T-cell (primary cell): ENCODE data around the gene KAZN. TPM values are rescaled to one million over a fixed set of nuclear protein-coding genes. Genes with fewer than 3 reads are reported as not detected.

Experiments
- ATAC-seq, 4 experiments: fragments of 200-7000 bp in 3 of 4; fragments of 150-1000 bp in 1 of 4; cut with Tn5 transposase; replicated peaks in 1 of 4; 1 replicate in 3 of 4; 2 replicates in 1 of 4; pipeline ENCODE4 v1.10.0; 2021; ENCODE audit warnings: moderate library complexity in 3 of 4, mild to moderate bottlenecking in 2 of 4, moderate number of reproducible peaks in 1 of 4
- CTCF ChIA-PET, 2 donors: fragments of 300-600 bp; sonication (Branson Sonifier 250); formaldehyde crosslinking; loops; one replicate each; lab custom pipeline; 2022; ENCODE audit warnings: antibody characterized with exemption in 2 of 2; lab: Charles Lee
- POLR2A ChIA-PET, 2 donors: fragments of 300-600 bp; sonication (Branson Sonifier 250); formaldehyde crosslinking; loops; one replicate each; lab custom pipeline; 2022; ENCODE audit warnings: antibody characterized with exemption in 2 of 2; lab: Charles Lee
- DNase-seq, 35 experiments: peaks; one replicate each; pipeline versions ENCODE4 v3.0.0 to v3.0.0-alpha.2; 2013 to 2023
- H3K27ac ChIP-seq: one replicate; pipeline ENCODE4 v1.5.1; 2013; ENCODE audit warnings: low read length
- H3K27me3 ChIP-seq, 2 experiments: replicated peaks in 1 of 2; 1 replicate in 1 of 2; 2 replicates in 1 of 2; pipeline versions ENCODE4 v1.6.1 to v1.7.0; 2013; ENCODE audit warnings: low read length in 1 of 2, mixed read lengths in 1 of 2; ENCODE audit not compliant: control insufficient read depth in 2 of 2, insufficient read depth in 2 of 2; ENCODE audit errors: extremely low read depth in 1 of 2
- H3K36me3 ChIP-seq, 2 donors: 1 replicate in 1 of 2; 2 replicates in 1 of 2; pipeline versions ENCODE4 v1.6.1 to v1.7.0; 2013; ENCODE audit warnings: low read length in 1 of 2; ENCODE audit not compliant: control insufficient read depth in 2 of 2, insufficient read depth in 1 of 2; ENCODE audit errors: extremely low read depth in 1 of 2
- H3K4me1 ChIP-seq, 2 experiments: 1 replicate in 1 of 2; 2 replicates in 1 of 2; pipeline versions ENCODE4 v1.6.1 to v1.7.0; 2013; ENCODE audit warnings: low read length in 2 of 2, mixed read lengths in 1 of 2; ENCODE audit not compliant: insufficient read depth in 2 of 2, control insufficient read depth in 1 of 2; ENCODE audit errors: extremely low read depth in 1 of 2
- H3K4me3 ChIP-seq, 2 donors: 1 replicate in 1 of 2; 2 replicates in 1 of 2; pipeline versions ENCODE4 v1.5.1 to v1.7.0; 2013; ENCODE audit warnings: mild to moderate bottlenecking in 2 of 2, low read length in 1 of 2, moderate library complexity in 1 of 2; ENCODE audit not compliant: control insufficient read depth in 1 of 2; ENCODE audit errors: extremely low read depth in 1 of 2
- H3K9me3 ChIP-seq: 2 replicates; pipeline ENCODE4 v1.7.0; 2013
- H3K27ac Mint-ChIP-seq, 2 donors: one replicate each; pipeline ENCODE4 v1.8.0; 2020 to 2021; ENCODE audit warnings: mild to moderate bottlenecking in 2 of 2, mixed read lengths in 2 of 2
- H3K27me3 Mint-ChIP-seq, 2 donors: one replicate each; pipeline ENCODE4 v1.8.0; 2021 to 2022; ENCODE audit warnings: mixed read lengths in 2 of 2
- H3K36me3 Mint-ChIP-seq: one replicate; pipeline ENCODE4 v1.8.0; 2021; ENCODE audit warnings: mixed read lengths
- H3K4me1 Mint-ChIP-seq, 3 donors: one replicate each; pipeline ENCODE4 v1.8.0; 2020 to 2022; ENCODE audit warnings: mixed read lengths in 3 of 3, mild to moderate bottlenecking in 1 of 3
- H3K4me3 Mint-ChIP-seq, 3 donors: one replicate each; pipeline ENCODE4 v1.8.0; 2020 to 2022; ENCODE audit warnings: mild to moderate bottlenecking in 3 of 3, mixed read lengths in 3 of 3, moderate library complexity in 3 of 3
- H3K9me3 Mint-ChIP-seq, 3 donors: one replicate each; pipeline ENCODE4 v1.8.0; 2020 to 2022; ENCODE audit warnings: mixed read lengths in 3 of 3
- WGBS: methylation state at CpG from one replicate; pipeline ENCODE4 v1.1.5; 2013; ENCODE audit warnings: missing lambda C conversion rate; ENCODE audit not compliant: insufficient coverage; 5-methylcytosine and 5-hydroxymethylcytosine counted together
- total RNA-seq, 35 experiments: library from RNA in 6 of 35; stranded (reverse) in 6 of 35; fragments of 120-200 nt in 1 of 35; gene quantifications; one replicate each; pipeline versions ENCODE4 v1.2.1 to v1.2.4 and lab custom pipeline; 2013 to 2026

Gene KAZN
- total RNA-seq, 5 donors from 2014 or later (not counting 1 experiment from before 2014, with no cell fraction given): 0.18 to 0.58 (median 0.30) TPM

- DNase-seq (no peak), ATAC-seq (no peak)
- 40% methylated on average over 1 of the region's 7 CpGs for WGBS
- Histone ChIP-seq H3K4me3 (no peak overlapping the region), H3K9me3 (no peaks in the 10 kb centered on the region), H3K36me3 (no peaks in the 10 kb centered on the region), H3K27ac (no peak overlapping the region), H3K4me1 (peaks cover 3 to 11% of the 10 kb centered on the region in 2 experiments), H3K27me3 (peaks cover 3 to 38% of the 10 kb centered on the region in 2 experiments)
- H3K4me1 Mint-ChIP-seq: peaks cover 5 to 14% (median 7%) of the 10 kb centered on the region in 3 donors
- no peaks in the 10 kb centered on the region for H3K36me3 Mint-ChIP-seq
- H3K27ac Mint-ChIP-seq: no peak overlapping the region
- no peak overlapping the region for H3K4me3 Mint-ChIP-seq
- ChIA-PET POLR2A (no interaction called here), CTCF (no interaction called here)
- peaks cover 29 to 33% of the 10 kb centered on the region in 2 donors for H3K27me3 Mint-ChIP-seq
- no peaks in the 10 kb centered on the region for H3K9me3 Mint-ChIP-seq
Measured at GRCh38 chr1:14921057-14921456, 322.6 kb downstream of the KAZN start.

- no peaks in the 10 kb centered on the region for H3K36me3 Mint-ChIP-seq
- peak overlapping the region; percentile 69 to 78 (median 73) for H3K4me3 Mint-ChIP-seq
- ATAC-seq: no peak
- Histone ChIP-seq H3K4me1 (peaks cover 3 to 11% of the 10 kb centered on the region in 2 experiments), H3K4me3 (no peak overlapping the region), H3K9me3 (no peaks in the 10 kb centered on the region), H3K36me3 (no peaks in the 10 kb centered on the region), H3K27ac (no peak overlapping the region), H3K27me3 (peaks cover 4 to 47% of the 10 kb centered on the region in 2 experiments)
- peaks cover 45 to 50% of the 10 kb centered on the region in 2 donors for H3K27me3 Mint-ChIP-seq
- CTCF ChIA-PET: interaction anchor here in 1 of 2 donors (0.6 kb wide), 1 partner anchor 46 kb away, joined by 5 read pairs; no protein-coding TSS in a partner anchor
- DNase-seq: no peak
- no peak overlapping the region for H3K27ac Mint-ChIP-seq
- 95% methylated on average over 6 of the region's 11 CpGs for WGBS
- POLR2A ChIA-PET: no interaction called here
- H3K4me1 Mint-ChIP-seq: peaks cover 5 to 15% (median 7%) of the 10 kb centered on the region in 3 donors
- no peaks in the 10 kb centered on the region for H3K9me3 Mint-ChIP-seq
Measured at GRCh38 chr1:14922942-14923726, 324.6 kb downstream of the KAZN start.

GRCh38 chr1:14923727-14924452 lies 325.4 kb downstream of the KAZN start:
- Mint-ChIP-seq H3K27ac (no peak overlapping the region), H3K9me3 (no peaks in the 10 kb centered on the region), H3K27me3 (peaks cover 45 to 55% of the 10 kb centered on the region in 2 donors), H3K4me1 (peaks cover 5 to 15% (median 7%) of the 10 kb centered on the region in 3 donors), H3K36me3 (no peaks in the 10 kb centered on the region), H3K4me3 (peak overlapping the region; percentile 69 to 78 (median 73))
- CTCF ChIA-PET: no interaction called here
- Histone ChIP-seq H3K4me3 (peak overlapping the region in 1 of 2 donors; percentile 36), H3K9me3 (no peaks in the 10 kb centered on the region), H3K27me3 (peaks cover 4 to 47% of the 10 kb centered on the region in 2 experiments), H3K36me3 (no peaks in the 10 kb centered on the region), H3K27ac (no peak overlapping the region), H3K4me1 (peaks cover 3 to 11% of the 10 kb centered on the region in 2 experiments)
- peak; percentile 70 to 90 (median 72) for ATAC-seq
- POLR2A ChIA-PET: no interaction called here
- DNase-seq: peak in 21 of 35 experiments; percentile 6 to 52 (median 14)
- WGBS: 3% methylated on average over 101 of the region's 101 CpGs

- Histone ChIP-seq H3K27me3 (peaks cover 4 to 51% of the 10 kb centered on the region in 2 experiments), H3K36me3 (no peaks in the 10 kb centered on the region), H3K4me1 (peaks cover 3 to 11% of the 10 kb centered on the region in 2 experiments), H3K9me3 (no peaks in the 10 kb centered on the region), H3K27ac (no peak overlapping the region), H3K4me3 (peak overlapping the region; percentile 15 to 62)
- ChIA-PET CTCF (no interaction called here), POLR2A (no interaction called here)
- Mint-ChIP-seq H3K4me3 (peak overlapping the region; percentile 28 to 69 (median 34)), H3K4me1 (peaks cover 5 to 15% (median 7%) of the 10 kb centered on the region in 3 donors), H3K27ac (no peak overlapping the region), H3K9me3 (no peaks in the 10 kb centered on the region), H3K27me3 (peaks cover 42 to 58% of the 10 kb centered on the region in 2 donors), H3K36me3 (no peaks in the 10 kb centered on the region)
- DNase-seq (peak in 2 of 35 experiments; percentile 4 to 12), ATAC-seq (peak; percentile 35 to 51 (median 44))
- WGBS: 1% methylated on average over 75 of the region's 94 CpGs
Measured at GRCh38 chr1:14924455-14925331, 326.2 kb downstream of the KAZN start.

GRCh38 chr1:14925336-14926136 lies 327.1 kb downstream of the KAZN start:
- Histone ChIP-seq H3K9me3 (no peaks in the 10 kb centered on the region), H3K27ac (no peak overlapping the region), H3K4me1 (peaks cover 3 to 11% of the 10 kb centered on the region in 2 experiments), H3K27me3 (peaks cover 4 to 53% of the 10 kb centered on the region in 2 experiments), H3K4me3 (peak overlapping the region in 1 of 2 donors; percentile 62), H3K36me3 (no peaks in the 10 kb centered on the region)
- no peak overlapping the region for H3K27ac Mint-ChIP-seq
- H3K27me3 Mint-ChIP-seq: peaks cover 42 to 58% of the 10 kb centered on the region in 2 donors
- no peak for DNase-seq
- CTCF ChIA-PET: no interaction called here
- POLR2A ChIA-PET: no interaction called here
- H3K36me3 Mint-ChIP-seq: no peaks in the 10 kb centered on the region
- 24% methylated on average over 2 of the region's 12 CpGs for WGBS
- peaks cover 5 to 15% (median 7%) of the 10 kb centered on the region in 3 donors for H3K4me1 Mint-ChIP-seq
- peak overlapping the region in 1 of 3 donors; percentile 69 for H3K4me3 Mint-ChIP-seq
- H3K9me3 Mint-ChIP-seq: no peaks in the 10 kb centered on the region
- ATAC-seq: no peak
